Coronary artery (tissue), 2 donors: ENCODE measurements around the gene CH25H.

Source experiments
- DNase-seq: peaks from one replicate; pipeline ENCODE4 v3.0.0-alpha.2; 2017; ENCODE audit warnings: low spot score
- H3K27ac ChIP-seq, 2 donors: fragments of 200-600 bp; sonication (generic); one replicate each; pipeline ENCODE4 v1.5.1; 2016 to 2019
- H3K4me3 ChIP-seq: fragments of 200-600 bp; sonication (generic); 2 replicates; pipeline ENCODE4 v1.5.1; 2016; ENCODE audit warnings: mild to moderate bottlenecking, moderate library complexity
- CTCF ChIP-seq: fragments of 200-600 bp; sonication (generic); IDR thresholded peaks from one replicate; pipeline ENCODE4 v1.5.1; 2019; ENCODE audit warnings: antibody characterized with exemption

The CH25H gene

DNA sequence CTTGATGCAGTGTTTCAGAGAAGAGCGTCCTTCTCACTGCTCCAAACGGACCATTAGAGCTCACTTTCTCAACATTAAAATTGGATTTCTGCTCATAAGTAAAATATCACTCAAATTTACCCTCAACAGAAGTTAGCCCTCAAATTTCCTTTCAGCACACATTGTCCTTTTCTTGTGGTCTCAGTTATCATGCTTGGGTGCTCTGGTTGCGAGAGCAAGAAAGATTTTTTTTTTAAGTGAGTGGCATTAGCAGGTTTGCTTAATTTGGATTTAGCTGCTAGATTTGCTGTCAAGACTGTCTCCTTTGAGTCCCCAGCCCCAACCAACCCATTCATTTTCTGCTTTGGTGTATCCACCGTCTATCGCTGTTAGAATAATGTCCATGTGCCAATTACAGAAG lies 2.6 kb upstream of the CH25H start:
- TF ChIP-seq CTCF, result no peak
- Histone ChIP-seq H3K4me3 (no peak overlapping the region), H3K27ac (no peak overlapping the region)
- DNase-seq, result no peak

GRCh38 chr10:89207801-89208551 lies 859 bp upstream of the CH25H start:
- H3K27ac ChIP-seq, result peak overlapping the region; percentile 50 to 61
- no peak for DNase-seq
- peak overlapping the region; percentile 76 for H3K4me3 ChIP-seq
- TF ChIP-seq CTCF, result no peak

- peak; percentile 79 for DNase-seq
- no peak for TF ChIP-seq CTCF
- peak overlapping the region in 1 of 2 donors; percentile 61 for H3K27ac ChIP-seq
- H3K4me3 ChIP-seq, result peak overlapping the region; percentile 76
These were observed 526 bp downstream of the CH25H start for GRCh38 chr10:89206402-89207180.

DNA sequence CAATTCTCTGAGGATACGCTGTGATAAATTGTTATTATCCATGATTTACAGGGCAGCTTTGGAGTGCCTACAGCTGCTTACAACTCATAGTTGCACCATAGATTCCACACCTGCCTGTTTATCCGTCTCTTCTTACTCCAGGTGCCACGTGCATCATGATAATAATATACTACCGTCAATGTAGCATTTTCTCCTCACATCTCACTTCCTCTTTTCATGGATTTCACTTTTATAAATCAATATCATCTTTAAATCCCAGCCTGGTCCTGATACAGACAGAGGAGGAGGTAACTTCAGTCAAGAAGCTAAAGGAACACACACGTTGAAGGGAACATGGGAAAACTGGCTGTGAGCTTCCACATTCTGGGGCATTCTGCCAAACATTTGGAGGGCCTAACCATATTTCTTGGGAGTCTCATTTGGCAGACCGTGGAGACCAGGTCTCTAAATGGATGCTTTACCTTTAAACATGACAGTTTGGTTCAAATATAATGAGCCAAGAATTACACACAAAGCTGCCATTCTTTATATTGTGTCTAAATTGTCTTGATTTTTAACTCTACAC lies 2.4 kb downstream of the CH25H start:
- no peak for TF ChIP-seq CTCF
- no peak overlapping the region for H3K4me3 ChIP-seq
- H3K27ac ChIP-seq, result no peak overlapping the region
- DNase-seq, result no peak

GRCh38 chr10:89203237-89203636 lies 3.9 kb downstream of the CH25H start:
- H3K27ac ChIP-seq, result no peak overlapping the region
- no peak for DNase-seq
- no peak overlapping the region for H3K4me3 ChIP-seq
- TF ChIP-seq CTCF, result no peak

- TF ChIP-seq CTCF, result no peak
- Histone ChIP-seq H3K4me3 (no peak overlapping the region), H3K27ac (no peak overlapping the region)
- DNase-seq, result no peak
These were observed 5.1 kb downstream of the CH25H start for GRCh38 chr10:89202033-89202425.
